Stimulated activated CD8-positive, alpha-beta memory T cell treated with anti-CD3 and anti-CD28 coated beads, Interleukin-15, amount 100 ng/mL, for 1 hour (primary cell): Measurements from ENCODE around the gene DOK3.

Source experiments
- DNase-seq: peaks from one replicate; pipeline ENCODE4 v3.0.0-alpha.2; 2020; ENCODE audit warnings: low read depth

DOK3 gene

GRCh38 chr5:177509381-177509951 is at the start of gene DOK3:
Gene DOK3, minus strand, starts transcription at chr5:177509826. Its CDS starts 286 bp downstream, at chr5:177509540.
- DNase-seq = no peak

DNA sequence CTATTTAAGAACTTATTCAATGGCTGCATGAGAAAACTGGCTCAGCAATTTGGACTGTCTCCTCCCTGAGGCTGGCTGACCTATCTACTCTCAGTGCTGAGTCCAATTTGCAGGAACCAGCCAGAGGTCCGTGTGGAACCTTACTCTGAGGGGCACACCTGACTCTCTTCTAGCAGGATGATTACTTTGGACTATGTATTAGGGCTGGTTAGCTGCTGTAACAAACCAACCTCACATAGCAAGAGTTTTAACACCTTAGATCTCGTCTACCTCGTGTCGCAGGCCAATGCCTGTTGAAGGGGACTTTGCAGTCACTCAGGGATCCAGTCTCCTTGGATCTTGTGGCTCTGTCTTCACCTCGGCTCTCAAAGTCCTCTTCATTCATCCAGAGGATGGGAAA is 48.2 kb upstream of the DOK3 start:
- DNase-seq = no peak

DNA sequence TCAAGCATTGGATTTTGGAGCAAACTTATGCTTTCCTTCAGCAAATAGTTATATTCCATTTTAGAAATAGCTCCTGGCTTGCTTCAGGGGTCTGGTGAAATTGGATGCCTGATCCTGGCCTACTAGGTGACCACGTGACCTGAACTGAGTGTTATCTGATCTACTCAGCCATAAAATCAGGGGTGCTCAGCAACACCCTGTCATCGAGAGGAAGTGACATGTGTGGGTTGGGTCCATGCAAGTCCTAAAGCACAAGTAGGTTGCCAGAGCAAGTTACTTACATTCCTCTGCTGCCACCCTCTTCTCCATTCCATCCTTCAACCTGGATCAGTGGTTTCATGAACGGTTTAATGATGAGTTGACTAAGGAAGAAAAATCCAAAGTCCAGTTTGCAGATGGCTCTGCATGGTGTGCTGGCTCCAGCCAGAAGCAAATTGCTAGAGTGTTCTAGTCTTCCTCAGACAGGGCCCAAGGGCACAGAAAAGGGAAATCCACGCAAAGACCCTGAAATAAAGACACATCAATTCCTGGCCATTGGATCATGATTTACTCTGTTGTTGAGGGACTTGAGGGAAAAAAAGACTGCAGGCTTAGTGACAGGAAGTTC is 47.5 kb upstream of the DOK3 start:
- no peak for DNase-seq

GRCh38 chr5:177555665-177556064 is 46.0 kb upstream of the DOK3 start:
- no peak for DNase-seq

DNA sequence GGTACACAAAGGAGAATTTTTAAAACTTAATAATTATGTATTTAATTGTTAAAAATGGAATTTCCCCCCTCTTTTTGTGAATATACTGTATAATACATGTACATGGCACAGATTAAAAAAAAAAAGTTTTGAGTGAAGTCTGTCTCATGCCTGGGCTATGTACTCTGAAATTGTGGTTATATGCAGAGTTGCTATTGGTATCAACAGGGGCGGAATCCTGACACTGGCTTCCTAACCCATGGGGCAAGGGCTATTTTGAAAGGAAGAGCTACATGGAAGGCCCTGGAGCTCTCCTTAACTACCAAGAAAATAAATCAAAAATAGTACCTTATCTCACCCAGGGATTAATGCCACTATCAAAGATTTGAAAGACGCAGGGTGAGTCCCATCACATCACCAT is 45.6 kb upstream of the DOK3 start:
- DNase-seq = no peak

GRCh38 chr5:177554474-177555111 is 45.0 kb upstream of the DOK3 start, which contains the start of gene FAM193B:
Gene FAM193B, minus strand, starts transcription at chr5:177554563. Its CDS starts 105 bp downstream, at chr5:177554458.
- peak; percentile 90 for DNase-seq

- DNase-seq = no peak
These were observed 44.2 kb upstream of the DOK3 start for GRCh38 chr5:177553671-177554429.

- DNase-seq = no peak
These were observed 43.3 kb upstream of the DOK3 start for GRCh38 chr5:177552839-177553455.

- DNase-seq = no peak
These were observed 40.5 kb upstream of the DOK3 start for GRCh38 chr5:177550122-177550521.

DNA sequence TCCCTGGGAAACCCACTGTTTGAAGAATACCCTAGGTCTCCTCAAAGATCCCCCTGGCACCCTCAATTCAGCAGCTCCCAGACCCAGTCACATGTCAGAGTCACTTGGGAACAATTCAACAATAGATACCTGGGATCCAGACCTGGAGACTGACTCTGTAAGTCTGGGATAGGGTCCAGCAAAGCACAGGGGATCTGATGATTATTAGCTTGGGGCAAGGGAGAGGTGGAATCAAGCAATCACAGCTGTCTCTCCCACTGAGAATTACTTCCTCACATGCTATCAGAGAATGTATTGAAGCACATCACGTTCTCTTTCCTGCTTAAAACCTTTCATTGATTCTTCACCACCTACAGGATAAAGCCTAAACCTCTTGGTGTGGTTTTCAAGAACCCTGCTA is 38.9 kb upstream of the DOK3 start:
- DNase-seq = no peak

DNA sequence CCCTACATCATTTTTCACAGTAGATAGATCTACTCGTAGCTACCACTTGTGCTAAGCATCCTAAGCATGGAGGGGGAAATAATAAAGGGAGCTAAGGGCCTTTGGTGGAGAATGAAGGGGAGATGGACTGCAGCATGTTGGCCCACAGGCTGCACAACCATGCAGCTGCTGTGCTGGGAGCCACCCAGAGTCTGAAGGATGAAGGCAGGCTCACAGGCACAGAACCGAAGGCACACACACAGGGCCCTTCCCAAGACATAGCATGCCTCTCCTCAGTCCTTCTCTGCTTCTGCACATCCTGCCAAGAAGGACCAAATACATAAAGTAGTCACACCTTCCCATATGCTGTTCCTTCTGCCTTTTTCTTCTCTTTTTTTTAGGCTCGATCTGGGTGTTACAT is 38.1 kb upstream of the DOK3 start:
- no peak for DNase-seq

DNA sequence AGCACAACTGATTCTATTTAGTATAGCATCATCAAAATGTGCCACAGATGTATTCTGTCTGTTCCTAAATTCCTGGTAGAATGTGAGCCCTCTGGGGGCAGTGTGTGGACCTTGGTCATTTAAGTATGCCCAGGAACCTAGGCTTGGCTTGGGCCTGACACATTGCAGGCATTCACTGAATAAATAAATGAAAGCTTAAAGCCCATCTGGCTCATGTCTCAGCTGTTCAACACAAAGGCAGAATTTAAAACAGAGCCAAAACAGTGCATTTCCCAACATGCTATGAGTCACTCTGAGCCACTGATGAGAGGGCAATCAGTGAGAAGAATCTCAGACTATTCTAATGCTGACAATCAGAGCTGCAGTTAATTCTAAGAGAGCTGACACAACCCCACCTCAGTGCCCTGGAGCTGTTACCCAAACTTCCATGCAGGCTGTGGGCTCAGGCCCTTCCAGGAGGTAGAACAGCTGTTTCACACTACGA is 36.7 kb upstream of the DOK3 start:
- DNase-seq = no peak

DNA sequence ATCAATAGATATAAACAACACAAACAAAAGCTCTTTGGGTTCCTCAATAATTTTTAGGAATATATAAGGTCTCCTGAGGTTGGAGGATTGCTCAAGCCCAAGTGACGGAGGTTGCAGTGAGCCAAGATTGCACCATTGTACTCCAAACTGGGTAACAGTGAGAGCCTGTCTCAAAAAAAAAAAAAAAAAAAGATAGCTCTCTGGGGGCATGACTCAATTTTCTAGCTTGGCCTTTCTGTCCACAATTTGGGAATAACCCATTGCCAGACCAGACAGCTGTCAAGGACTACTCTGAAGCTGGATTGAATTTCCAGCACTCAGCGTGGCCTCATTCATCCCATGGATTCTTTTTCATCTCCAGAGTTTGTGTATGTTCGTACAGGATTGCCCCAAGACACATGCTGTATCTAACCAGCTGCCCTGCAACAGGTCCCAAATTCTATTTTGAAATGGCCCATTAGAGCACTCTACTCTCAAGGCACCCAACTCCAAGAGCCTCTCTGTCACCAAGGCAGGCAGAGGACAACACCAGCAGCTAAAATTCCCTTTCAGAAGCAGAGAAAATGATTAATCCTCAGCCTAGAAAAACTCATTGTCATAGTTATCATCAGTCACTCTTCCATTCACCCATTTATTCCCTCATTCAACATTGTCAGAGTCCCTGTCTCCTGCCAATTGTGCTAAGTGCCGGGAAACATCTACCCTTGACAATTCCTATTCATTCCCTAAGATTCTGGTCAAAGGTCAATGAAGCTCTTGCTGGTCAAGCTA is 36.0 kb upstream of the DOK3 start:
- no peak for DNase-seq

GRCh38 chr5:177542816-177543465 is 33.3 kb upstream of the DOK3 start:
- DNase-seq = no peak

GRCh38 chr5:177540438-177540837 is 30.8 kb upstream of the DOK3 start:
- no peak for DNase-seq

DNA sequence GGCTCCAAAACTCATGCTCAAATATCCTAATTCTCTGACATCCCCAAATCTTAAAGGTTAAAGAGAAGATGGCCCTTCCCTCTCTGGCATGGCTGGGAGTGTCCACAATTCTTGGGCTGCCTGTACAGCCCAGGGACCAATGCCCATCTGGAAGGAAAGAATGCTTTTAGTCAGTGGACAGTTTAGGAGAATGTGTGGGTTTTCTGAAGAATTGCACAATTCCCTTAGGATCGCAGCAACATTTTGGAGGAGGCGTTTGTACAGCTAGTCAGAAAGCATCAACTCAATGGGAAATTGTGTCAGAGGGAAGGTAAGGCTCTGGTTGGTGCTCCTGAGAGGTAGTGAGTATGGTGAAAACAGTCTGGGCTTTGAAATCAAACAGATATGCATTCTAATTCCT is 29.8 kb upstream of the DOK3 start:
- no peak for DNase-seq

DNA sequence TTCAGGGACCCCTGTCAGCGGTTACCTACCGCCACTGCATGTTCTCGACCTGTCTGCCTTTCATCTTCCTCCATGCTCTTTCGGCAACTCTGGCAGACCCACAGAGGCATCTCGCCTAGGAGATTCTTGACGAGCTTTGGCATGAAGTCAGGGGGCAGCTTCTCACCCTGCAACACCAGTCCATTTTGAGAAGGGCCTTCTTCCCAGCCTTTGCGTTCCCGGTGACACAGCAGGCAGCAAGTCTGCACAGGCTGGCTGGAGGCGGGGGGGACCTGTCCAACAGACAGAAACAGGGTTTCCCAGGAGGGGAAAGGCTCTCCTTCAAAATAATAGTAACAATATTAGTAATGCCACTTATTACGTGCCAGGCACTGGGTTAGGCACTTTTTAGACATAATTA is 29.2 kb upstream of the DOK3 start:
- no peak for DNase-seq

- DNase-seq = no peak
These were observed 28.0 kb upstream of the DOK3 start for GRCh38 chr5:177537389-177538361.

DNA sequence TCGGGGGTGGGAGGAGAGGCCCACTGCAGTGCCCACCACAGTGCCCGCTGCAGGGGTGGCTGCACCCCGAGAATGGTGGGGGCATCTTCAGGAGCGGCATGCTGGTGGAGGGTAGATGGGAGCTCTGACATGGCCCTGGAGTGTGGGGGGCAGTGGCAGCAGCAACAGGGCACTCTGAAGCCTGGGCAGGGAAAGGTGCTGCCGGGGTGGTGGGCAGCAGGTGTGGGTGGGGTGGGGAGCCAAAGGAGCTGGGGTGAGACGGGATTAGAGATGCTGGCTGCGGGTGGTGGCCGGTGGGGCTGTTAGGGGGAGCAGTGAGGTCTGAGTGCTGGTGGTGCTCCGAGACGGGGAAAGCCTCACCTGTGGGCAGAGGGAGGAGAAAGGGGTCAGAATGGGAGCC is 26.8 kb upstream of the DOK3 start:
- no peak for DNase-seq

GRCh38 chr5:177535125-177535524 is 25.5 kb upstream of the DOK3 start:
- no peak for DNase-seq
